HEK293 (cell line): ENCODE results near the gene EED.

Source experiments
- CTCF ChIA-PET: fragments of 350-600 bp; formaldehyde crosslinking; extraction: SDS; loops from one replicate; lab custom pipeline; 2021; ENCODE audit warnings: antibody characterized with exemption; lab: Yijun Ruan, JAX
- POLR2A ChIA-PET: fragments of 300-600 bp; formaldehyde crosslinking; extraction: SDS; loops from one replicate; lab custom pipeline; 2020; ENCODE audit warnings: antibody characterized with exemption, inconsistent platforms; lab: Yijun Ruan, JAX
- H3K27ac ChIP-seq: fragments of 200-500 bp; sonication (Bioruptor generic); 2 replicates; pipeline ENCODE4 v1.5.1; 2014; ENCODE audit warnings: low read depth, low read length, control low read depth, inconsistent platforms; ENCODE audit errors: extremely low read depth
- H3K36me3 ChIP-seq, 2 experiments: fragments of 200-500 bp in 1 of 2; sonication (Bioruptor generic) in 1 of 2; 1 replicate in 1 of 2; 2 replicates in 1 of 2; pipeline ENCODE4 v1.5.1; 2014 to 2017; ENCODE audit warnings: inconsistent platforms in 2 of 2, low read length in 2 of 2; ENCODE audit not compliant: control insufficient read depth in 2 of 2, insufficient read depth in 1 of 2
- H3K4me1 ChIP-seq: fragments of 200-500 bp; sonication (Bioruptor generic); 2 replicates; pipeline ENCODE4 v1.5.1; 2014; ENCODE audit warnings: mild to moderate bottlenecking, low read length, inconsistent platforms; ENCODE audit not compliant: control insufficient read depth, insufficient read depth
- H3K4me3 ChIP-seq: 2 replicates; pipeline ENCODE4 v1.5.1; 2011; ENCODE audit warnings: low read depth, mild to moderate bottlenecking, control low read depth, low read length, moderate library complexity
- H3K9me3 ChIP-seq: fragments of 200-500 bp; sonication (Bioruptor generic); 2 replicates; pipeline ENCODE4 v1.5.1; 2014; ENCODE audit warnings: low read depth, low read length, inconsistent platforms; ENCODE audit not compliant: control insufficient read depth, insufficient read depth
- HOXC10 ChIP-seq: sonication (generic); formaldehyde crosslinking; IDR thresholded peaks from 2 replicates; pipeline ENCODE4 v1.8.1; 2023; ENCODE audit warnings: mild to moderate bottlenecking, missing genetic modification reagents
- IKZF3 ChIP-seq: fragments of 450-650 bp; IDR thresholded peaks from 2 replicates; pipeline ENCODE4 v1.5.0; 2018; ENCODE audit warnings: missing biosample characterization, mild to moderate bottlenecking, missing genetic modification characterization, moderate library complexity
- KLF8 ChIP-seq: fragments of 450-650 bp; formaldehyde crosslinking; IDR thresholded peaks from 2 replicates; pipeline ENCODE4 v1.5.1; 2016; ENCODE audit warnings: missing biosample characterization, missing genetic modification characterization
- PRDM1 ChIP-seq: fragments of 450-650 bp; formaldehyde crosslinking; IDR thresholded peaks from 2 replicates; pipeline ENCODE4; 2016; ENCODE audit warnings: missing biosample characterization, missing genetic modification characterization
- SETDB1 ChIP-seq: IDR thresholded peaks from one replicate; pipeline ENCODE4 v1.6.1; 2017; ENCODE audit warnings: mild to moderate bottlenecking, low read length, moderate library complexity, mixed read lengths; ENCODE audit not compliant: insufficient read length
- SP2 ChIP-seq: fragments of 450-650 bp; formaldehyde crosslinking; IDR thresholded peaks from 2 replicates; pipeline ENCODE4 v1.5.1; 2016; ENCODE audit warnings: missing biosample characterization, missing genetic modification characterization
- SP7 ChIP-seq: fragments of 450-650 bp; formaldehyde crosslinking; IDR thresholded peaks from 2 replicates; pipeline ENCODE4 v1.5.1; 2016; ENCODE audit warnings: missing biosample characterization, missing genetic modification characterization
- TRIM28 ChIP-seq: IDR thresholded peaks from 2 replicates; pipeline ENCODE4 v1.6.1; 2011; ENCODE audit warnings: low read length, control low read depth, borderline replicate concordance
- YY2 ChIP-seq: fragments of 450-650 bp; formaldehyde crosslinking; IDR thresholded peaks from 2 replicates; pipeline ENCODE4 v1.5.1; 2016; ENCODE audit warnings: missing biosample characterization, missing genetic modification characterization
- ZFP37 ChIP-seq: fragments of 450-650 bp; formaldehyde crosslinking; IDR thresholded peaks from 2 replicates; pipeline ENCODE4 v1.5.1; 2016; ENCODE audit warnings: missing biosample characterization, missing genetic modification characterization
- ZNF112 ChIP-seq: fragments of 450-650 bp; formaldehyde crosslinking; IDR thresholded peaks from 2 replicates; pipeline ENCODE4 v1.5.0; 2017; ENCODE audit warnings: missing biosample characterization, missing genetic modification characterization
- ZNF121 ChIP-seq: fragments of 450-650 bp; formaldehyde crosslinking; IDR thresholded peaks from 2 replicates; pipeline ENCODE4 v1.5.1; 2016; ENCODE audit warnings: missing biosample characterization, missing genetic modification characterization
- ZNF155 ChIP-seq: fragments of 450-650 bp; formaldehyde crosslinking; IDR thresholded peaks from 2 replicates; pipeline ENCODE4 v1.5.1; 2016; ENCODE audit warnings: missing biosample characterization, missing genetic modification characterization
- ZNF23 ChIP-seq: fragments of 450-650 bp; formaldehyde crosslinking; IDR thresholded peaks from 2 replicates; pipeline ENCODE4 v1.5.1; 2016; ENCODE audit warnings: missing biosample characterization, missing genetic modification characterization, borderline replicate concordance
- ZNF24 ChIP-seq: fragments of 450-650 bp; formaldehyde crosslinking; IDR thresholded peaks from 2 replicates; pipeline ENCODE4 v1.5.1; 2016; ENCODE audit warnings: missing biosample characterization, missing genetic modification characterization
- ZNF248 ChIP-seq: fragments of 450-650 bp; formaldehyde crosslinking; IDR thresholded peaks from 2 replicates; pipeline ENCODE4 v1.5.1; 2017; ENCODE audit warnings: missing biosample characterization, missing genetic modification characterization
- ZNF350 ChIP-seq: fragments of 450-650 bp; formaldehyde crosslinking; IDR thresholded peaks from 2 replicates; pipeline ENCODE4 v1.5.0; 2017; ENCODE audit warnings: missing biosample characterization, mild to moderate bottlenecking, missing genetic modification characterization
- ZNF423 ChIP-seq: fragments of 450-650 bp; formaldehyde crosslinking; IDR thresholded peaks from 2 replicates; pipeline ENCODE4 v1.5.1; 2016; ENCODE audit warnings: missing biosample characterization, missing genetic modification characterization
- ZNF48 ChIP-seq: fragments of 450-650 bp; formaldehyde crosslinking; IDR thresholded peaks from 2 replicates; pipeline ENCODE4 v1.5.1; 2016; ENCODE audit warnings: missing biosample characterization, missing genetic modification characterization
- ZNF549 ChIP-seq: fragments of 450-650 bp; IDR thresholded peaks from 2 replicates; pipeline ENCODE4 v1.5.1; 2018; ENCODE audit warnings: missing biosample characterization, missing genetic modification characterization, mild to moderate bottlenecking, inconsistent platforms, moderate library complexity
- ZNF558 ChIP-seq: fragments of 450-650 bp; formaldehyde crosslinking; IDR thresholded peaks from 2 replicates; pipeline ENCODE4 v1.5.1; 2016; ENCODE audit warnings: missing biosample characterization, missing genetic modification characterization
- ZNF561 ChIP-seq: fragments of 450-650 bp; IDR thresholded peaks from 2 replicates; pipeline ENCODE4 v1.5.1; 2018; ENCODE audit warnings: missing biosample characterization, missing genetic modification characterization, borderline replicate concordance
- ZNF600 ChIP-seq: fragments of 450-650 bp; formaldehyde crosslinking; IDR thresholded peaks from 2 replicates; pipeline ENCODE4 v1.5.1; 2016; ENCODE audit warnings: missing biosample characterization, missing genetic modification characterization
- ZNF623 ChIP-seq: fragments of 450-650 bp; formaldehyde crosslinking; IDR thresholded peaks from 2 replicates; pipeline ENCODE4 v1.5.1; 2016; ENCODE audit warnings: missing biosample characterization, missing genetic modification characterization
- ZNF660 ChIP-seq: fragments of 450-650 bp; IDR thresholded peaks from 2 replicates; pipeline ENCODE4 v1.5.1; 2018; ENCODE audit warnings: missing biosample characterization, mild to moderate bottlenecking, missing genetic modification characterization
- ZXDB ChIP-seq: fragments of 450-650 bp; formaldehyde crosslinking; IDR thresholded peaks from 2 replicates; pipeline ENCODE4 v1.5.1; 2016; ENCODE audit warnings: missing biosample characterization, missing genetic modification characterization
- TF ChIP-seq, protein P1 (sequence below): fragments of 450-650 bp; formaldehyde crosslinking; IDR thresholded peaks from 2 replicates; pipeline ENCODE4 v1.5.1; 2016; ENCODE audit warnings: missing biosample characterization, missing genetic modification characterization, low read depth
- TF ChIP-seq, protein P2 (sequence below): fragments of 450-650 bp; formaldehyde crosslinking; optimal IDR thresholded peaks from 2 replicates; pipeline ENCODE3; 2016; ENCODE audit warnings: missing biosample characterization, mild to moderate bottlenecking, missing genetic modification characterization
- TF ChIP-seq, protein P3 (sequence below): fragments of 450-650 bp; formaldehyde crosslinking; IDR thresholded peaks from 2 replicates; pipeline ENCODE4 v1.5.1; 2016; ENCODE audit warnings: missing biosample characterization, missing genetic modification characterization
- TF ChIP-seq, protein P4 (sequence below): fragments of 450-650 bp; formaldehyde crosslinking; IDR thresholded peaks from 2 replicates; pipeline ENCODE4 v1.5.1; 2017; ENCODE audit warnings: missing biosample characterization, missing genetic modification characterization

The EED gene

DNA sequence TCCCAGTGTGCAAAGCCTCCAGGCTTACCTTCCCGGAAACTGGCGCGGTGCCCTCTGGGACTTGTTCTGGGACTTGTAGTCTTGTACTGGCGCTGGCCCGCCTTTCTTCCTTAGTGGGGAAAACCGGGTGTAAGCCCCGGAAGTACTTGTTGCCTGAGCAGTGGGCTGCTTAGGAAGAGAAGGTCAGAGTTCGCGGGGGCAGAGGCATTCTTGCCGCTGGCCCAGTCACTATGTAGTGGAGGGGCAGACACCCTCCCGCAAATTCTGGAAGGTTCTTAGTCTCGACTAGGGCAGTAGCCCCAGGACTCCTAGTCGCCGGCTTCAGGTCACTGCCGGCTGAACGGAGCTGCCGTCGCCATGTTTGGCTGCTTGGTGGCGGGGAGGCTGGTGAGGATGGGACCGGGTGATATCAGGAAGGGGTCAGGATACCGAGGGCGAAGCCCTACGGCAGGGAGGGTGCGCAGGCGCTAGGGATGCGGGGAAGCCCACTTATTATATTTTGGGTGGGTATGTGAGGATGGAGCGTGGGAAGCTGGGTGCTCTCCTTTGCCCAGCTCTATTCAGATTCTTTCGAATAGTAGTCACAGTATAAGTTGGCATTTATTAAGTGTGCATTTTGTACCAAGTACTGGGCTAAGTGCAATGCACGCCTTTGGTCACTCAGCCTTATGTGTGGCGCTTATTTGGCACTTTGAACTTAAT, 57.7 kb downstream of the EED start, which contains the start of gene HIKESHI (continued):
- TF ChIP-seq PRDM1 (tag by site-specific recombination) (no peak), ZNF112 (tag by site-specific recombination) (no peak), ZFP37 (0 out of 2 replicates have a peak, but pooled peaks have one; percentile 59), SETDB1 (no peak), ZNF155 (tag by site-specific recombination) (no peak), KLF8 (tag by site-specific recombination) (peak; percentile 55; the same call in 1 of the 2 replicates), ZNF561 (tag by site-specific recombination) (peak; percentile 67; the same call in 1 of the 2 replicates), YY2 (tag by site-specific recombination) (peak; percentile 67; the same call in 1 of the 2 replicates), SP7 (tag by site-specific recombination) (0 out of 2 replicates have a peak, but pooled peaks have one; percentile 40), SP2 (tag by site-specific recombination) (peak; percentile 84), ZNF558 (tag by site-specific recombination) (no peak; the same call in 1 of the 2 replicates), TRIM28 (peak; percentile 71), ZNF623 (tag by site-specific recombination) (no peak), ZNF248 (tag by site-specific recombination) (no peak), HOXC10 (no peak), ZNF600 (tag by site-specific recombination) (peak; percentile 74; the same call in 1 of the 2 replicates), IKZF3 (peak; percentile 68), ZXDB (tag by site-specific recombination) (peak; percentile 90), ZNF24 (tag by site-specific recombination) (peak; percentile 39; the same call in 1 of the 2 replicates), ZNF23 (tag by site-specific recombination) (no peak)
- TF ChIP-seq, protein P1, sequence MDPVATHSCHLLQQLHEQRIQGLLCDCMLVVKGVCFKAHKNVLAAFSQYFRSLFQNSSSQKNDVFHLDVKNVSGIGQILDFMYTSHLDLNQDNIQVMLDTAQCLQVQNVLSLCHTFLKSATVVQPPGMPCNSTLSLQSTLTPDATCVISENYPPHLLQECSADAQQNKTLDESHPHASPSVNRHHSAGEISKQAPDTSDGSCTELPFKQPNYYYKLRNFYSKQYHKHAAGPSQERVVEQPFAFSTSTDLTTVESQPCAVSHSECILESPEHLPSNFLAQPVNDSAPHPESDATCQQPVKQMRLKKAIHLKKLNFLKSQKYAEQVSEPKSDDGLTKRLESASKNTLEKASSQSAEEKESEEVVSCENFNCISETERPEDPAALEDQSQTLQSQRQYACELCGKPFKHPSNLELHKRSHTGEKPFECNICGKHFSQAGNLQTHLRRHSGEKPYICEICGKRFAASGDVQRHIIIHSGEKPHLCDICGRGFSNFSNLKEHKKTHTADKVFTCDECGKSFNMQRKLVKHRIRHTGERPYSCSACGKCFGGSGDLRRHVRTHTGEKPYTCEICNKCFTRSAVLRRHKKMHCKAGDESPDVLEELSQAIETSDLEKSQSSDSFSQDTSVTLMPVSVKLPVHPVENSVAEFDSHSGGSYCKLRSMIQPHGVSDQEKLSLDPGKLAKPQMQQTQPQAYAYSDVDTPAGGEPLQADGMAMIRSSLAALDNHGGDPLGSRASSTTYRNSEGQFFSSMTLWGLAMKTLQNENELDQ (tag by site-specific recombination) = no peak

DNA sequence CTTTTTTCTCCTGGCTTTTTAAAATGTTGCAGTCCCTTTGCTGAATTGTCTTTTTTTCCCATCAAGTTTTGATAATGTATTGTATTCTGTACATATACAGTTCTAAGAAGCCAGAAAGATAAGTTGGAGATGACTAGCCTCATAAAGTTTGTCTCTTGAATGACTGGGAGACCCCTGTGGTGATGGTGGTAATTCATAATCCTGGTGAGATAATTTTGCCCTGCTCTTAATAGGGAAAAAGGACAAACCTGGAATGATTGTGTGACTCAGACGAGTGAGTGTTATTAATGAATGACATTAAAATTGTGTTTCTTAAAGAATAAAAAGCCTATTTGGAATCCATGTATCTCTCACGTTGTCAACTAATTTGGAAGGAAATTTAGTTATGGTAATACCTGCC, 58.7 kb downstream of the EED start:
- CTCF ChIA-PET = no interaction called here
- Histone ChIP-seq H3K4me1 (no peaks in the 10 kb centered on the region; the same call in 1 of the 2 replicates), H3K27ac (no peak overlapping the region), H3K9me3 (no peaks in the 10 kb centered on the region)
- TF ChIP-seq, protein P2, sequence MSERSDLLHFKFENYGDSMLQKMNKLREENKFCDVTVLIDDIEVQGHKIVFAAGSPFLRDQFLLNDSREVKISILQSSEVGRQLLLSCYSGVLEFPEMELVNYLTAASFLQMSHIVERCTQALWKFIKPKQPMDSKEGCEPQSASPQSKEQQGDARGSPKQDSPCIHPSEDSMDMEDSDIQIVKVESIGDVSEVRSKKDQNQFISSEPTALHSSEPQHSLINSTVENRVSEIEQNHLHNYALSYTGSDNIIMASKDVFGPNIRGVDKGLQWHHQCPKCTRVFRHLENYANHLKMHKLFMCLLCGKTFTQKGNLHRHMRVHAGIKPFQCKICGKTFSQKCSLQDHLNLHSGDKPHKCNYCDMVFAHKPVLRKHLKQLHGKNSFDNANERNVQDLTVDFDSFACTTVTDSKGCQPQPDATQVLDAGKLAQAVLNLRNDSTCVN (tag by site-specific recombination) = no peak
- TF ChIP-seq ZNF121 (tag by site-specific recombination) (no peak), IKZF3 (0 out of 2 replicates have a peak, but pooled peaks have one; percentile 36), ZNF350 (tag by site-specific recombination) (no peak), ZNF48 (tag by site-specific recombination) (no peak), ZNF23 (tag by site-specific recombination) (no peak), ZNF423 (tag by site-specific recombination) (no peak), ZNF660 (tag by site-specific recombination) (0 out of 2 replicates have a peak, but pooled peaks have one; percentile 19), ZNF549 (no peak)
- TF ChIP-seq, protein P3, sequence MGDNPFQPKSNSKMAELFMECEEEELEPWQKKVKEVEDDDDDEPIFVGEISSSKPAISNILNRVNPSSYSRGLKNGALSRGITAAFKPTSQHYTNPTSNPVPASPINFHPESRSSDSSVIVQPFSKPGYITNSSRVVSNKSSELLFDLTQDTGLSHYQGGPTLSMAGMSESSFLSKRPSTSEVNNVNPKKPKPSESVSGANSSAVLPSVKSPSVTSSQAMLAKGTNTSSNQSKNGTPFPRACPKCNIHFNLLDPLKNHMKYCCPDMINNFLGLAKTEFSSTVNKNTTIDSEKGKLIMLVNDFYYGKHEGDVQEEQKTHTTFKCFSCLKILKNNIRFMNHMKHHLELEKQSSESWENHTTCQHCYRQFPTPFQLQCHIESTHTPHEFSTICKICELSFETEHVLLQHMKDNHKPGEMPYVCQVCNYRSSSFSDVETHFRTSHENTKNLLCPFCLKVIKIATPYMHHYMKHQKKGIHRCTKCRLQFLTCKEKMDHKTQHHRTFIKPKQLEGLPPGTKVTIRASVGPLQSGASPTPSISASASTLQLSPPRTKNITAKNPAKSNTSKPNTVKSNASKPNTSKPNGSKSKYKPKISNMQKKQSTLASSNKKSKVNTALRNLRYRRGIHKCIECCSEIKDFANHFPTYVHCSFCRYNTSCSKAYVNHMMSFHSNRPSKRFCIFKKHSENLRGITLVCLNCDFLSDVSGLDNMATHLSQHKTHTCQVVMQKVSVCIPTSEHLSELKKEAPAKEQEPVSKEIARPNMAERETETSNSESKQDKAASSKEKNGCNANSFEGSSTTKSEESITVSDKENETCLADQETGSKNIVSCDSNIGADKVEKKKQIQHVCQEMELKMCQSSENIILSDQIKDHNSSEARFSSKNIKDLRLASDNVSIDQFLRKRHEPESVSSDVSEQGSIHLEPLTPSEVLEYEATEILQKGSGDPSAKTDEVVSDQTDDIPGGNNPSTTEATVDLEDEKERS (tag by site-specific recombination) = no peak
- TF ChIP-seq, protein P4, sequence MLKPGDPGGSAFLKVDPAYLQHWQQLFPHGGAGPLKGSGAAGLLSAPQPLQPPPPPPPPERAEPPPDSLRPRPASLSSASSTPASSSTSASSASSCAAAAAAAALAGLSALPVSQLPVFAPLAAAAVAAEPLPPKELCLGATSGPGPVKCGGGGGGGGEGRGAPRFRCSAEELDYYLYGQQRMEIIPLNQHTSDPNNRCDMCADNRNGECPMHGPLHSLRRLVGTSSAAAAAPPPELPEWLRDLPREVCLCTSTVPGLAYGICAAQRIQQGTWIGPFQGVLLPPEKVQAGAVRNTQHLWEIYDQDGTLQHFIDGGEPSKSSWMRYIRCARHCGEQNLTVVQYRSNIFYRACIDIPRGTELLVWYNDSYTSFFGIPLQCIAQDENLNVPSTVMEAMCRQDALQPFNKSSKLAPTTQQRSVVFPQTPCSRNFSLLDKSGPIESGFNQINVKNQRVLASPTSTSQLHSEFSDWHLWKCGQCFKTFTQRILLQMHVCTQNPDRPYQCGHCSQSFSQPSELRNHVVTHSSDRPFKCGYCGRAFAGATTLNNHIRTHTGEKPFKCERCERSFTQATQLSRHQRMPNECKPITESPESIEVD (tag by site-specific recombination) = peak; percentile 67; the same call in 1 of the 2 replicates
- TF ChIP-seq, all 188 proteins: peak for 3
- Histone ChIP-seq H3K4me3 (peak overlapping the region; percentile 92), H3K36me3 (peaks cover 0 to 5% of the 10 kb centered on the region in 2 experiments; a peak in 2 of 3 replicates)
- POLR2A ChIA-PET = no interaction called here
